ENCODE data around the gene BRAT1. TPM values are rescaled to one million over a fixed set of nuclear protein-coding genes. Genes with fewer than 3 reads are reported as not detected.

BRAT1 gene
- total and polyA plus RNA-seq, 2 donors: 18.2 to 30.9 TPM

GRCh38 chr7:2515424-2516193 lies 39.7 kb downstream of the BRAT1 start:
- DNase-seq (ENCODE audit: extremely low spot score): no peak
- H3K36me3 ChIP-seq (ENCODE audit: insufficient read depth): no peaks in the 10 kb centered on the region
- H3K4me3 ChIP-seq (ENCODE audit: low read depth, low read length): no peak overlapping the region
- no peaks in the 10 kb centered on the region for H3K4me1 ChIP-seq (ENCODE audit: insufficient read depth)
- no peak overlapping the region for H3K27ac ChIP-seq (ENCODE audit: low read depth)
- WGBS: 94% methylated on average over 15 of the region's 15 CpGs

- no peak overlapping the region for H3K4me3 ChIP-seq (ENCODE audit: low read depth, low read length)
- no peaks in the 10 kb centered on the region for H3K4me1 ChIP-seq (ENCODE audit: insufficient read depth)
- no peaks in the 10 kb centered on the region for H3K36me3 ChIP-seq (ENCODE audit: insufficient read depth)
- WGBS: 96% methylated on average over 9 of the region's 9 CpGs
- no peak overlapping the region for H3K27ac ChIP-seq (ENCODE audit: low read depth)
- DNase-seq (ENCODE audit: extremely low spot score): no peak
These were observed 40.6 kb downstream of the BRAT1 start for GRCh38 chr7:2514473-2515423.

- H3K4me1 ChIP-seq (ENCODE audit: insufficient read depth): no peaks in the 10 kb centered on the region
- WGBS: 90% methylated on average over 7 of the region's 7 CpGs
- no peaks in the 10 kb centered on the region for H3K36me3 ChIP-seq (ENCODE audit: insufficient read depth)
- H3K27ac ChIP-seq (ENCODE audit: low read depth): no peak overlapping the region
- no peak overlapping the region for H3K4me3 ChIP-seq (ENCODE audit: low read depth, low read length)
- no peak for DNase-seq (ENCODE audit: extremely low spot score)
These were observed 41.6 kb downstream of the BRAT1 start for GRCh38 chr7:2513702-2514101.

- no peak for DNase-seq (ENCODE audit: extremely low spot score)
- Histone ChIP-seq H3K4me1 (ENCODE audit: insufficient read depth) (no peaks in the 10 kb centered on the region), H3K27ac (ENCODE audit: low read depth) (no peak overlapping the region), H3K4me3 (ENCODE audit: low read depth, low read length) (no peak overlapping the region), H3K36me3 (ENCODE audit: insufficient read depth) (no peaks in the 10 kb centered on the region)
- 84% methylated on average over 3 of the region's 3 CpGs for WGBS
These were observed 42.6 kb downstream of the BRAT1 start for GRCh38 chr7:2512713-2513112.

- Histone ChIP-seq H3K27ac (ENCODE audit: low read depth) (no peak overlapping the region), H3K4me3 (ENCODE audit: low read depth, low read length) (no peak overlapping the region), H3K36me3 (ENCODE audit: insufficient read depth) (no peaks in the 10 kb centered on the region), H3K4me1 (ENCODE audit: insufficient read depth) (no peaks in the 10 kb centered on the region)
- 45% methylated on average over 12 of the region's 12 CpGs for WGBS
- DNase-seq (ENCODE audit: extremely low spot score): no peak
These were observed 43.1 kb downstream of the BRAT1 start for GRCh38 chr7:2512179-2512661.

GRCh38 chr7:2511769-2512168 lies 43.6 kb downstream of the BRAT1 start:
- 50% methylated on average over 18 of the region's 18 CpGs for WGBS
- no peak for DNase-seq (ENCODE audit: extremely low spot score)
- H3K36me3 ChIP-seq (ENCODE audit: insufficient read depth): no peaks in the 10 kb centered on the region
- H3K4me1 ChIP-seq (ENCODE audit: insufficient read depth): no peaks in the 10 kb centered on the region
- H3K27ac ChIP-seq (ENCODE audit: low read depth): no peak overlapping the region
- H3K4me3 ChIP-seq (ENCODE audit: low read depth, low read length): no peak overlapping the region

GRCh38 chr7:2510909-2511768 lies 44.2 kb downstream of the BRAT1 start:
- WGBS: 48% methylated on average over 27 of the region's 27 CpGs
- Histone ChIP-seq H3K27ac (ENCODE audit: low read depth) (no peak overlapping the region), H3K4me1 (ENCODE audit: insufficient read depth) (no peaks in the 10 kb centered on the region), H3K36me3 (ENCODE audit: insufficient read depth) (no peaks in the 10 kb centered on the region), H3K4me3 (ENCODE audit: low read depth, low read length) (no peak overlapping the region)
- no peak for DNase-seq (ENCODE audit: extremely low spot score)

GRCh38 chr7:2510130-2510776 lies 45.1 kb downstream of the BRAT1 start:
- Histone ChIP-seq H3K4me1 (ENCODE audit: insufficient read depth) (no peaks in the 10 kb centered on the region), H3K27ac (ENCODE audit: low read depth) (no peak overlapping the region), H3K4me3 (ENCODE audit: low read depth, low read length) (no peak overlapping the region), H3K36me3 (ENCODE audit: insufficient read depth) (no peaks in the 10 kb centered on the region)
- no peak for DNase-seq (ENCODE audit: extremely low spot score)
- 87% methylated on average over 13 of the region's 13 CpGs for WGBS

GRCh38 chr7:2509298-2509906 lies 45.9 kb downstream of the BRAT1 start:
- Histone ChIP-seq H3K36me3 (ENCODE audit: insufficient read depth) (no peaks in the 10 kb centered on the region), H3K27ac (ENCODE audit: low read depth) (no peak overlapping the region), H3K4me3 (ENCODE audit: low read depth, low read length) (no peak overlapping the region), H3K4me1 (ENCODE audit: insufficient read depth) (no peaks in the 10 kb centered on the region)
- WGBS: 82% methylated on average over 23 of the region's 23 CpGs
- no peak for DNase-seq (ENCODE audit: extremely low spot score)

- Histone ChIP-seq H3K4me1 (ENCODE audit: insufficient read depth) (no peaks in the 10 kb centered on the region), H3K27ac (ENCODE audit: low read depth) (no peak overlapping the region), H3K36me3 (ENCODE audit: insufficient read depth) (no peaks in the 10 kb centered on the region), H3K4me3 (ENCODE audit: low read depth, low read length) (no peak overlapping the region)
- WGBS: 55% methylated on average over 43 of the region's 43 CpGs
- DNase-seq (ENCODE audit: extremely low spot score): no peak
These were observed 46.8 kb downstream of the BRAT1 start for GRCh38 chr7:2508327-2509215.

- Histone ChIP-seq H3K4me1 (ENCODE audit: insufficient read depth) (no peaks in the 10 kb centered on the region), H3K27ac (ENCODE audit: low read depth) (no peak overlapping the region), H3K36me3 (ENCODE audit: insufficient read depth) (no peaks in the 10 kb centered on the region), H3K4me3 (ENCODE audit: low read depth, low read length) (no peak overlapping the region)
- WGBS: 89% methylated on average over 6 of the region's 6 CpGs
- no peak for DNase-seq (ENCODE audit: extremely low spot score)
These were observed 47.4 kb downstream of the BRAT1 start for GRCh38 chr7:2507917-2508306.
